Ramos (cell line): ENCODE measurements around the gene SLC22A23.

Source experiments
- in situ Hi-C: fragments of 300-500 bp; cut with MboI; formaldehyde crosslinking; loops from one replicate; pipeline ENCODE4 v1.14.3; 2022; ENCODE audit warnings: low sequenced_read_pairs; ENCODE audit not compliant: unreplicated experiment

SLC22A23 gene

DNA sequence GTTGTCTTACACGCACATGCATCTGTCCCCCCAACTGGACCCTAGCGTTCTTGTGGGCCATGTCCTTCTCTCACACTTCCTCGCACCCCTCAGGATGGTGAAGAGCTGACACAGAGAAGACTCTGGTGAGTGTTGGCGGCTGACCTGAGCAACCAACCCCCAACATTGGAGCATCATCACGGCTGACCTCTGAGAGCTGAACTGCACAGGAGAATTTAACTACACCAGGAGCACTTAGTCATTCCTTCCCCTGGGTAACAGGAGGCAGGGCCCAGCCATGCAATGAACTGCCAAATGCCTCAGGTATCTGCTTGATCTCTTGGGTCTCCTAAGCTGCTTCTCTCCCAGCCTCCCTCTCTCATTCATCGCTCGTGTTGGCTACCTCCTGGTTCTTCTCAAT lies 109.6 kb downstream of the SLC22A23 start:
- in situ Hi-C loops = no loop called here

DNA sequence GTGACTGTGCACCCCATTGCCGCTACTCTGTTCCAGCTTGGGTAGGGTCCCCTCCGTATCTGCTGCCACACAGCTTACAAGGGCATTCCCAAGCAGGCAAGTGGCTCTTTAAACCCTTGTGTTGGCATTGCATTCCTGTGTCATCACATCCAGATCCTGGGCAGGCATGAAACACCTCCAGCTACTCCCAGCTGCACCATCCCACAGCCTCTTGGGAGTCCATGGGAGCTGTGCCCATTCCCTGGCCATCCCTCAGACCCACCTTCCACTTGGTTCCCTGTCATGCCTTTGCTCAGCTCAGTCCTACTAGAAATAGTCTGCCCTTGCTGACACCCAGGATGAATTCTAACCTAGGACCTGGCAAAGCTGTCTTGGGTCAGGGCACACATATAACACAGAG lies 110.4 kb downstream of the SLC22A23 start:
- in situ Hi-C loops = no loop called here

GRCh38 chr6:3345836-3346235 lies 111.0 kb downstream of the SLC22A23 start:
- in situ Hi-C loops = no loop called here

- in situ Hi-C loops = no loop called here
These were observed 113.6 kb downstream of the SLC22A23 start for GRCh38 chr6:3343089-3343883.

DNA sequence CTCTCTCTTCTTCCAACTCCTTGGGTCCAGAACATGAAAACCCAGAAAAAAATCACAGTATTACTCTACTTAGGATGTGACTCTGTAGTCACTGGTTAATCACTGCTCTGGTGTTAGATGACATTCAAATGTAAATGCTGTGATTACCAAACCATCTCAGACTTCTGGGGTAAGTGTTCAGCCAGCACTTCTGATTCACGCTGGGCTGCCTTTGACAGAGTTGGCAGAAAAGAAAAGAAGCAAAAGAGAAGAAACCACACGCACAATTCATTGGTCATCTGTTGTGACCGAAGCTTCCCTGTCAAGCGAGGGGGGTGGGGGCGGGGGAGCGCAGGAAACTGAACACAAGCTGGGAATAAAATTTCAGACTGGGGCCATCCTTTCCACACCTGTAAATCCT lies 115.4 kb downstream of the SLC22A23 start:
- in situ Hi-C loops = no loop called here

GRCh38 chr6:3340894-3341293 lies 116.0 kb downstream of the SLC22A23 start:
- in situ Hi-C loops = no loop called here

DNA sequence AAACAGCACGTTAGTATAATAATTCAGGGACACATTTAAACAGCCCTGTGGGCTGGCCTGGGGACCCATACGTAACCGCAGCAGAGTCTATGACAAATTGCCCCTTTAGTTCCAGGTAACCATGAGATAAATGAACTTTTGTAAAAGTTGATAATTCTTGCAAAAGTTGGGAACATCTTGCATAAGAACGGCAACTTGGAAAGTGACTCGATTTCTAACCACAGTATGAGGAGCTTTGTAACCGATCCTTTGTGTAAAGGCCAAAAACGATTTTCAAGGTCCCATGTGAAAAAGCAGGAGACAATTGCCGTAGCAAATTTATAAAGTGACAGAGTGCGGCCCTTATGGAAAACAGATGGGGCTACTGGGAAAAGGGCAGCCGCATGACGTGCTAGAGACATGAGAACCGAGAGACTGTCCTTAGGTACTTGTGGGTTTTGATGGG lies 116.5 kb downstream of the SLC22A23 start:
- in situ Hi-C loops = no loop called here

- in situ Hi-C loops = no loop called here
These were observed 117.0 kb downstream of the SLC22A23 start for GRCh38 chr6:3339811-3340210.

- in situ Hi-C loops = no loop called here
These were observed 119.1 kb downstream of the SLC22A23 start for GRCh38 chr6:3337521-3338350.

DNA sequence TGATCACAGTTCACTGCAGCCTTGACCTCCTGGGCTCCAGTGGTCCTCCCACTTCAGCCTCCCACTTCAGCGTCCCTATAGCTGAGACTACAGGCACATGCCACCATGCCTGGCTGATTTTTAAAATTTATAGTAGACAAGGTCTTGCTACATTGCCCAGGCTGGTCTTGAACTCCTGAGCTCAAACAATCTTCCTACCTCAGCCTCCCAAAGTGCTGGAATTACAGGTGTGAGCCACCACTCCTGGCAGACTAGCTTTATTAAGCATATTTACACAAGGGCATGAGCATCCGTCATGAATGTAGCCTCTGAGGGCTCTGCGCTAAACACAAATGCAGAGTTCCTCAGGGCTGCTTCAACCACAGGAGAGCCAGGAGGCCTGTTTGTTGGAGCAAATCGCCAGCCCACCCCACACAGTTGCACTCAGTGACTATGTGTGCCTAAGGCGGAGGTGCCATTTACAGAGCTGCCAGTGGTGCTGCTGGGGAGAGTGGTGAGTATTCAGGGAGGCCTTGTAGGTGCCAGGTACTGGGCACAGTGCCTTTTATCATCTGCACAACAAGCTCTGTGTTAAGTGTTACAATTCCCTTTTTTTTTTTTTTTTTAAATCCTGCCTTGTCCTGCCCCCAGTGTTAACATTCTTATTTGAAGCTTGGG lies 119.9 kb downstream of the SLC22A23 start:
- in situ Hi-C loops = no loop called here

- in situ Hi-C loops = no loop called here
These were observed 120.6 kb downstream of the SLC22A23 start for GRCh38 chr6:3336066-3336786.

DNA sequence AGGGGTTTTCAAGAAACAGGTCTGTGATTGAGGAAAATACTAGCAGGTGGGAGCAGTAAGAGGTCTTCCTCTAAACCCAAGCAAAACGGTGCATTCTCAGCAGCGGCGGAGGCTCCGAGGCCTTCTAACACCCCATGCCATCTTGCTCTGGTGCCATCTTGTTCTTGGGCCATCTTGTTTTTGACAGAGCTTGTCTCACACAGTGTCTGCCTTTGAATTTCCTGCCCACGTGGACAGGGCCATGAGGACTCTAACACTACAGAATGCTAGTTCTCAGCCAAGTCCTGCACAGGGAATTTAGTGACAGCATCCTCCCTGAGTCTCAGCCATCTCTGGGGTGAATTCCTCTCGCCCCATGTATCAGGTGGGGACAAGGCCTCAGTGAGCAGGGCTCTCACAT lies 121.7 kb downstream of the SLC22A23 start:
- in situ Hi-C loops = no loop called here

DNA sequence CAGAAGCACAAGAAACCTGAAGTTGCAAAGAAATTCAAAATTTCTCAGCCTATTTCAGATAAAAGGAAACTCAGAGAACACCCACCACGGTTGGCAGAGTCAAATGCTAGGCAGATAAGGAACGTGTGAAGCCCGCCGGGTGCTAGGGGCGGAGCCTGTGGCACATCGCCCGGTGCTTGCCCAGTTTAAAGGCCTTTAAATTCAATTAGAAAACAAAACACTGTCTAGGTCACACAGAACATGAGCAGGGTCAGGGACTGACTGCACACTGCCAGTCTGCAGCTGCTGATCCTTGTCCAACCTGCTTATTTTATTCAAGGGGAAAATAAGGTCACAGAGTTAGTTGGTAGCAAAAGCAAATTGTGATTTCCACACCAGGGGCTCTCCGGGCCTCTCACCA lies 122.3 kb downstream of the SLC22A23 start:
- in situ Hi-C loops = no loop called here

GRCh38 chr6:3333263-3333662 lies 123.6 kb downstream of the SLC22A23 start:
- in situ Hi-C loops = no loop called here

- in situ Hi-C loops = no loop called here
These were observed 124.9 kb downstream of the SLC22A23 start for GRCh38 chr6:3331971-3332370.

GRCh38 chr6:3331494-3331893 lies 125.4 kb downstream of the SLC22A23 start:
- in situ Hi-C loops = no loop called here

DNA sequence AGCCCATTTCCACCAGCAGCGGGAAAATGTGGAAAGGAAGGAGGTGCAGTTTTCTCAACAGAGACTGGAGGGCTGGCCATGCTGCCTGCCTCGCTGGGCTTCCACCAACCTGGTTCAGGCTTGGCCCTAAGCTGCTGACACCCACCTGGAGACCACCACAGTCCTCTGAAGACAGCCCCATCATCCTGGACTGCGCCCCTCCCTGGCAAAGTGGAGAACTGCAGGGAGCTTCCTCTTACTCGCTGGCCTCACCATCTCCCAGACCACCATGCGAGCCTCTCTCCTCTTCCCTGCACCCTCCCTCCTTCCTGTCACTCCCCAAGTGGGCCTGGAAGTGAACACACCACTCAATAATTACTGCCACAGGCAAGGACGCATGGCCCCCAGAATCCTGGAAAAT lies 126.7 kb downstream of the SLC22A23 start:
- in situ Hi-C loops = no loop called here

DNA sequence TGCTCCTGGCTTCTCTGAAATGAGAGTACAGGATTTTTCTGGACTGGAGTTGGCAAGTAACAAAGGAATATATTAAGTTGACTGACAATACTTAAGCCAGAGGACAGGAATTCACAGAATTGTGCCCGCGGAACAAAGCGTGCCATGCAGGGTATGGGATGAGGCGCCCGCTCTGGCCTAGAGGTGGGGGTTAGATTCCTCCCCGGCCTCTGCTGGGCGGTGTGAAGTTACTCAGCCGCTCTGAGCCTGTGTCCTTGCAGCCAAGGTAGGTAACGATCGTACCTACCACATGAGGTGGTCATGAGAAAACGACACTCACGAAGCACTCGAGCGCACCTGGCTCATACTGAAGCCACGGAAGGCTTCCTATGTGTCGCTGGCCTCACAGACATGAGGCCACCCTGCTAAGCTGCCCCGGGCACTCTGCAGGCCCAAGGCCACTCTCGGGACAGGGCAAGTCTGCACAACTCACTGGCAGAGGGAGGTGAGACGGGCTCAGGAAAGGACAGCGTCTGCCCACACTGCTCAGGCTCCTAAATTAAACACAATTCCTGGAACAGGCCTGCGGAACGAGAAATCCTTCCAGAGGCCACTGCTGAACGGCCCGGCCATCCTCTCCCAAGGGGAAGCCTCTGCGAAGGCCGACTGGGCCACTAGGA lies 127.3 kb downstream of the SLC22A23 start:
- in situ Hi-C loops = no loop called here

DNA sequence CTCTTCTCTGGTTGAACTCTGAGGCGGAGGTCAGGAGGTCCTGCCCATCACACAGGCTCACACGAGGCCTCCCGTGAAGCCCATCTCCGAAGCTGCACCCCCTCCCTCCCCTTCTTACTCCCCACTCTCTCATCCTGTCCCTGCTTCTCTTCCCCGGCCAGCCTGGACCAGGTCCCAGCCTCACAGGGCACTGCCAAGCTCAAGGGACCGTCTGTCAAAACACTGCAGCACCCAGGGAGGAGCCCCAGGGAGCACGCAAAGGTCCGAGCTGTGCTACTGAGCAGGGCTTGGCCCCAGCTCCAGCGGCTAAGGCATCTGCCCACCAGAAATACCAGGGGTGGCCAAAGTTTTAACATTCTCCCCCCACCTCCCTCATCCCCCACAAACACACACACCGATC lies 128.1 kb downstream of the SLC22A23 start:
- in situ Hi-C loops = no loop called here

GRCh38 chr6:3328145-3328544 lies 128.7 kb downstream of the SLC22A23 start:
- in situ Hi-C loops = no loop called here
